Stimulated activated CD8-positive, alpha-beta memory T cell treated with anti-CD3 and anti-CD28 coated beads, Interleukin-4, amount 100 ng/mL, for 24 hours (primary cell): ENCODE results near the gene LDHAL6A.
"Not testable (repeated sequence)": the region's sequence is repeated elsewhere in the genome, so short reads cannot be mapped to it uniquely, and the experiment has no call there.

ENCODE experiments used
- DNase-seq: peaks from one replicate; pipeline ENCODE4 v3.0.0-alpha.2; 2020; ENCODE audit warnings: low read depth

The LDHAL6A gene

DNA sequence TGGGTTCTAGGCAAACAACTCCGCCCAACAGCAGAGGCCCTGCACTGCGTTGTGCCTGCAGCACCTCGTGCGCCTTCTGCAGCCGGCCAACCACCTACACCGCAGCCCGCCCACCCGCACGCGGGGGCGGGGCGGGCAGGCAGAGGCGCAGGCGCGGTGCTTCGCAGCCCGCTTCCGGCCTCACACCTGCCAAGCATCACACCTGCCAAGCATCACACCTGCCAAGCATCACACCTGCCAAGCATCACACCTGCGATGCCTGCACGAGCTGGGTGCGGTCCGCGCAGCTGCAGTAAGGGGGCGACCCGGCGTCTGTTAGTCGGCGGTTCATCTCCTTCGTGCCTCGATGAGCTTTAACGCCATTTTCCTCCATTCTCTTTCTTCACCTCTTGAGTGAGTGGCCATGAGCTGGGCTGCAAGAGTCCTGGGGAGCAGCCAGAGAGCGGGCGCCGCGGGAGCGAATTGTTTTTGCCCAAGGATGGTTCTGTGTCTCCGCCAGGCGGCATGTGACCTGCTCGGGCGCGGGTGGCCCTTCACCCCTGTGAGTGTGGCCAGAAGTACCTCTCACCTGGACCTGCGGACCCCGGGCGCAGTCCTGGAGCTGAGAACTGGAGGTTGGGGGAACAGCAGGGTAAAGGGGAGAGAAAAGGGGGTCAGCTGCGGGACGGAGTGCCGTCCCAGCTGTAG lies at the start of gene LDHAL6A:
TSS of gene LDHAL6A (plus strand) at position 171 of the 687 bp plus-strand sequence. CDS start 825 bp downstream, outside the sequence.
- no peak for DNase-seq

GRCh38 chr11:18407400-18407799 lies 48.3 kb upstream of the LDHAL6A start:
- not testable (repeated sequence) for DNase-seq

GRCh38 chr11:18408558-18409291 lies 46.9 kb upstream of the LDHAL6A start:
- DNase-seq = no peak

DNA sequence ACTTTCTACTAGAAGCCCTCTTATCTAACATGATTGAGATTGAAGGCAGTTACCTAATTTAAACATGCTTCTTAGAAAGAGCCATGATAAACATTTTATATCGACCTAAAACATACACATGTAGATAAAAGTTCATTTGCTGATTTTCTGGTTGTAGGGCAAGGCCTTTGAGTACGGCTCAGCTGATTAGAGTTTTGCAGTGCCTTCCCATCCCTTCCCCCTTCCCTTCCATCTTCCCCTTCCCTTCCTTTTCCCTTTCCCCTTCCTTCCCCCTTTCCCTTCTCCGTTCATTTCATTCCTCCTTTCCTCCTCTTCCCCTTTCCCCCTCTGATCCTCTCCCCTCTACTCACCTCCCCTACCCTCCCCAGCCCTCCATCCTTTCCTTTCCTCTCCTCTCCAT lies 39.2 kb upstream of the LDHAL6A start:
- no peak for DNase-seq

DNA sequence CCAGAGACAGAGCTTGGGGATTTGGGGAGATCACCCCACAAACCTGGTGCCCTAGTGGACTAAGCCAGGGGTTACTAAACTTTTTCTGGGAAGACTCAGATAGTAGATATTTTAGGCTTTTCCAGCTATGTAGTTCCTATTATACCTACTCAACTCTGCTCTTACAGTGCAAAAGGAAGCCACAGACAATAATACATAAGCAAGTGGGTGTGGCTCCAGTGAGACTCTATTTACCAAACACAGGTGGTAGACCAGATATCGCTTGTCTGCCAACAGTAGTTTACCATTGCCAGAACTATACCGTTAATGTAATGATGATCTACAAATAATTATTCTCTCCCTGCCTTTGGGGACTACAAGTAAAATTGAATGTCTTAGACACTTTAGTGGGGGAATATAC lies 36.6 kb upstream of the LDHAL6A start:
- no peak for DNase-seq

GRCh38 chr11:18420067-18420466 lies 35.6 kb upstream of the LDHAL6A start:
- DNase-seq = no peak

DNA sequence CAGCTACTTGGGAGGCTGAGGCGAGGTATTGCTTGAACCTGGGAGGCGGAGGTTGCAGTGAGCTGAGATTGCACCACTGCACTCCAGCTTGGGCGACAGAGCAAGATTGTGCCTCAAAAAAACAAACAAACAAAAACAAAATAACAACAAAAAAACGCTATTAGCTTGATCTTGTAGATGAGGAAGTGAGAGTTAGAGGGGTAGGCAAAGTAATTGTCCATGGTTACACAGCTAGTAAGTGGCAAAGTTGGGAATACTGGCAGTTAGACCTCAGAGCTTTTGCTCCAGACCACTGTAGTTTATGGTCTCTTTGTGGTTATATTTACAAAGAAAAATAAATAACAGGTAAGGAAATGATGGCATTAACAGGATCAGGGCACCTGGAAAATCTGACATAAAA lies 28.4 kb upstream of the LDHAL6A start:
- DNase-seq = no peak

GRCh38 chr11:18429332-18429731 lies 26.3 kb upstream of the LDHAL6A start:
- no peak for DNase-seq

DNA sequence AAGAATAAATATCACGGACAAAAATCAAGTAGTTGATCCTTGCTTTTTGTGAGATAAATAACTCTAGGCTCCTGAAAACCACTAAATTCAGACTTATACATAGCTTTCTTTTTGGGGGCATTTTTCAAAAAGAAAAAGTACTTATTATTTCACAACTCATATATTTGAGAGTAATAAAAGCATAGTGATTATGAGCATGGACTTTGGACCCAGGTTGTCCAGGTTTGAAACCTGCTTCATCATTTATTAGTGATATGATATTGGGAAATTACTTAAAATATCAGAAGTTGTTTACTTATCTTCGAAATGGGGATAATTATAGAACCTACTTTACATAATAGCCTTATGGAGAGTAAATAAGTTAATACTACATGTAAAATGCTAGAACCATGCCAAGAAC lies 17.0 kb upstream of the LDHAL6A start:
- DNase-seq = no peak

DNA sequence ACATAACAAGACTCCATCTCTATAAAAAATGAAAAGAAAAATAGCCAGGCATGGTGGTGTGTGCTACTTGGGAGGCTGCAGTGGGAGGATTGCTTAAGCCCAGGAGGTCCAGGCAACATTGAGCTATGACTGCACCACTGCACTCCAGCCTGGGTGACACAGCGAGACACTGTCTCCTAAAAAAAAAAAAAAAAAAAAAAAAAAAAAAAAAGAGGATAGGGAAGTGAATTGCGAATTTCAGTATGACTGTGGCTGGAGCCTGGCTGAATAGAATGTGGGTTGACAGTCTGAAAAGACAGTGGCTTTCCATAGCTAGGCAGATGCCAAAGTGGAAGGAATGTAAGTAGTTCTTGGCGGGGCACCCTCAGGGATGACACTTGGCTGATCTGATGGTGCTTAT lies 6.4 kb upstream of the LDHAL6A start:
- DNase-seq = no peak

GRCh38 chr11:18452927-18453326 lies 2.7 kb upstream of the LDHAL6A start:
- no peak for DNase-seq

GRCh38 chr11:18457450-18457849 lies 1.8 kb downstream of the LDHAL6A start:
- no peak for DNase-seq

GRCh38 chr11:18459634-18460033 lies 4.0 kb downstream of the LDHAL6A start:
- DNase-seq = no peak

- no peak for DNase-seq
Observed at GRCh38 chr11:18461909-18462308, 6.3 kb downstream of the LDHAL6A start.

DNA sequence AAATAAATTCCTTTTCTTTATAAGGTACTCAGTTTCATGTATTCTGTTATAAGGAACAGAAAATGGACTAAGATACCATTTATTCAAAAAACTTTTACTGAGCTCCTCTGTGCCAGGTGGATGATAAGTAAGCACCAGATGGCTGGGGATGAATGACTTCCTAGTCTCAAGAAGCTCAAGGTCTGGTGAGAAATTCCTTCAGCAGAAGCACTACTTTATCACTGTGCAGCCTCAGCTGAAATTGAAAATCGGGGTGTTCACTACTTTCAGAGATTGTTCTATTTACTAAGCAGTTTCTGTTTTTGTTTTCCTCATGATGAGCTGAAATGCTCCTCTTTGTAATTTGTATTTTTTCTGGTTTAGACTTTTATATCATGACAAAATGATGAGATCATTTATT lies 7.8 kb downstream of the LDHAL6A start:
- no peak for DNase-seq

DNA sequence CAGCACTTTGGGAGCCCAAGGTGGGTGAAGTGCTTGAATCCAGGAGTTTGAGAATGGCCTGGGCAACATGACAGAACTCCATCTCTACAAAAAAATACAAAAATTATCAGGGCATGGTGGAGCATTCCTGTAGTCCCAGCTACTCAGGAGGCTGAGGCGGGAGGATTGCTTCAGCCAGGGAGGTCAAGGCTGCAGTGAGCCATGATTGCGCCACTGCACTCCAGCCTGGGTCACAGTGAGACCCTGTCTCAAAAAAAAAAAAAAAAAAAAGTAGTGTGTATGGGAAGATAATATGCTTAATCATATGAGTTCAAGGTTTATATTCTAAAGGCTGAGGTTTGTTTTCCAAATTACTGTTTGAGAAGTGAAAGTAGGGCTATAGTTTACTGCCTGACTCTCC lies 10.7 kb downstream of the LDHAL6A start:
- DNase-seq = no peak

GRCh38 chr11:18468059-18468458 lies 12.4 kb downstream of the LDHAL6A start:
- DNase-seq = no peak

DNA sequence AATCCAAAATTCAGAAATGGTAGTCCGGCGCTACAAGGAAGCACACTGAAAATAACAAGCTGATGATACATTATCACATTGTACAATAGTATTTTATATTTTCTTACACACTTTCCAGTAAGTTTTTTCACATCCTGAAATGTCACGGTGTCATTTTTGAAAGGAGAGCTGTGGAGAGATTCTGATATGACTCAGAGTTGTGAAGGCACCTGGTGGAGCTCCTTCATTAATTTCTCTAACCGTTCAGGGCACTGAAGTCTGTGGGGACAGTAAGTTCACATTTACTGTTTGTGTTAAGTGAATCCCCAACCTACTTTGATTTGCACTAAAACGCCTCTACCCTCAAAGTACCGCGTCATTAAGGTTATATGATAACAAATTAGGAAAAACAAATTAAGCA lies 13.3 kb downstream of the LDHAL6A start:
- no peak for DNase-seq

DNA sequence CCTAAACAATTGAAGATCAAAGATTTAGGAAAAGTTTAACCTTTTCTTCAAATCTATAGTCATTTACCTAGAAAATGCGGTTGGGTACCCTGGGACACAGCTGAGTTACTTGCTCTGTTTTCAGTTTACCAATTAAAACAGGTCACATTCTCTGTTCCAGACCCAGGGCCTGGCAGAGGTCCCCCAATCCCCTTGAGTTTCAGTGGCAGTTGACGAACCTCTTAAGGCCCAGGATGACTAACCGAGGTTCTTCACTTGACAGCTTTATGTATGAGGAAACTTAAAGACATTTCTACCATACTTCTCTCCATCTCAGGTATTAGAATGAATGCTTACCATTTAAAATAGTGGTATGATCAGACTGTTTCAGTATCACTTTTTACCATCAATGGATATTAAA lies 16.3 kb downstream of the LDHAL6A start:
- DNase-seq = no peak

DNA sequence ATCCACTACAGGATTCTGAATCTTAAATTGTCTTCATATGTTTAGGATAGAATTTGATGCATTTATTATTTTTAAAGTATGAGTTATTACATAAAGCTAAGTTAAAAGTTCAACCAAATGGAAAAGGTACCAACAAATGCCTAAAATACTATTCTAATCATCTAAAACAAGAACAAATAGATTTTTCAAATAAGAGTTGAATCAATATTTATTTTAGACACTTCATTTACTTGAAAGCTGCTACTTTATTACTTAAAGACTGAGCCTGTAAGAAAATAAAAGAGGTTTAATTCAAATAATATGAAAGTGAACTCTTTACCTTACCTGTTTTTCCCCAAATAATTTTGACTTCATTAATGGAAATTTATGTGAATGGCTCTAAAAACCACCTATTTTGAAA lies 16.9 kb downstream of the LDHAL6A start:
- no peak for DNase-seq

DNA sequence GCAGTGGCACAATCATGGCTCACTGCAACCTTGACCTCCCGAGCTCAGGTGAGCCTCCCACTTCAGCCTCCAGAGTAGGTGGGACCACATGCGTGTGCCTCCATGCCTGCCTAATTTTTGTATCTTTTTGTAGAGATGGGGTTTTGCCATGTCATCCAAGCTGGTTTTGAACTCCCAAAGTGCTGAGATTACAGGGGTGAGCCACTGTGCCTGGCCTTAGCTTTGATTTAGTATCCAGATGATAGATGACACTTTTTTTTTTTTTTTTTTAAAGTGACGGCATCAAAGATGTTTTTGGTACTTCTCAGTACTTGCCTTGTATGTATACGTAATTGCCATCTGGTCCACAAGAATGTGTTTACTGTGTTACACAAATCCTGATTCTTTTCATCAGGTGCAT lies 23.4 kb downstream of the LDHAL6A start:
- no peak for DNase-seq

- no peak for DNase-seq
Observed at GRCh38 chr11:18485913-18486528, 30.4 kb downstream of the LDHAL6A start.

GRCh38 chr11:18490319-18490718 lies 34.7 kb downstream of the LDHAL6A start:
- DNase-seq = no peak
